LNCaP clone FGC (cell line): ENCODE measurements around the gene PRSS8.

Experiments used
- DNase-seq: peaks from one replicate; pipeline ENCODE4 v3.0.0-alpha.2; 2011; ENCODE audit warnings: low read depth
- H3K4me3 ChIP-seq: 2 replicates; pipeline ENCODE4 v1.5.1; 2011; ENCODE audit warnings: mild to moderate bottlenecking, low read depth, low read length, control low read depth
- TF ChIP-seq, protein P1 (sequence below): IDR thresholded peaks from 2 replicates; pipeline ENCODE4 v1.5.1; 2012; ENCODE audit warnings: mild to moderate bottlenecking; ENCODE audit not compliant: control insufficient read depth, insufficient read depth; ENCODE audit errors: extremely low read depth

Gene PRSS8

DNA sequence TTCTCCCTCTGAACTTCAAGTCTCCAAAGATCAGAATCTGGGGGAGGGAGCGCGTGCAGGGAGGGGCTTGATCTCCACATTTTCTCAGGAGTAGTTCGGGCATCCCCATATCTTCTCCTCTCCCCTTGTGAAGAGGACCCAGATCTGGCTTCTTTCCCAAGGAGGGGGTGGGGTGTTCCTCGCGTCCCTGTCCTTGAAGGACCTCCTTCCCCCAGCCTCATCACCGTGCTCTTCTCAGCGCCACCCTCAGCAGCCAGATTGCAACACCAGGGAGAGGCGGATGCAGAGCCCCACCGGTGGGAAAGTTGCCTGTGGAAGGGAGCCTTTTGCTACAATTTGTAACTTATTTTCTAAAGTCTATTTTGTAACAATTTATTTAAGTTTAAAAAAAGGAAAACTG, 52.4 kb downstream of the PRSS8 start:
- TF ChIP-seq, protein P1, sequence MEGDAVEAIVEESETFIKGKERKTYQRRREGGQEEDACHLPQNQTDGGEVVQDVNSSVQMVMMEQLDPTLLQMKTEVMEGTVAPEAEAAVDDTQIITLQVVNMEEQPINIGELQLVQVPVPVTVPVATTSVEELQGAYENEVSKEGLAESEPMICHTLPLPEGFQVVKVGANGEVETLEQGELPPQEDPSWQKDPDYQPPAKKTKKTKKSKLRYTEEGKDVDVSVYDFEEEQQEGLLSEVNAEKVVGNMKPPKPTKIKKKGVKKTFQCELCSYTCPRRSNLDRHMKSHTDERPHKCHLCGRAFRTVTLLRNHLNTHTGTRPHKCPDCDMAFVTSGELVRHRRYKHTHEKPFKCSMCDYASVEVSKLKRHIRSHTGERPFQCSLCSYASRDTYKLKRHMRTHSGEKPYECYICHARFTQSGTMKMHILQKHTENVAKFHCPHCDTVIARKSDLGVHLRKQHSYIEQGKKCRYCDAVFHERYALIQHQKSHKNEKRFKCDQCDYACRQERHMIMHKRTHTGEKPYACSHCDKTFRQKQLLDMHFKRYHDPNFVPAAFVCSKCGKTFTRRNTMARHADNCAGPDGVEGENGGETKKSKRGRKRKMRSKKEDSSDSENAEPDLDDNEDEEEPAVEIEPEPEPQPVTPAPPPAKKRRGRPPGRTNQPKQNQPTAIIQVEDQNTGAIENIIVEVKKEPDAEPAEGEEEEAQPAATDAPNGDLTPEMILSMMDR = no peak
- H3K4me3 ChIP-seq = no peak overlapping the region
- no peak for DNase-seq

DNA sequence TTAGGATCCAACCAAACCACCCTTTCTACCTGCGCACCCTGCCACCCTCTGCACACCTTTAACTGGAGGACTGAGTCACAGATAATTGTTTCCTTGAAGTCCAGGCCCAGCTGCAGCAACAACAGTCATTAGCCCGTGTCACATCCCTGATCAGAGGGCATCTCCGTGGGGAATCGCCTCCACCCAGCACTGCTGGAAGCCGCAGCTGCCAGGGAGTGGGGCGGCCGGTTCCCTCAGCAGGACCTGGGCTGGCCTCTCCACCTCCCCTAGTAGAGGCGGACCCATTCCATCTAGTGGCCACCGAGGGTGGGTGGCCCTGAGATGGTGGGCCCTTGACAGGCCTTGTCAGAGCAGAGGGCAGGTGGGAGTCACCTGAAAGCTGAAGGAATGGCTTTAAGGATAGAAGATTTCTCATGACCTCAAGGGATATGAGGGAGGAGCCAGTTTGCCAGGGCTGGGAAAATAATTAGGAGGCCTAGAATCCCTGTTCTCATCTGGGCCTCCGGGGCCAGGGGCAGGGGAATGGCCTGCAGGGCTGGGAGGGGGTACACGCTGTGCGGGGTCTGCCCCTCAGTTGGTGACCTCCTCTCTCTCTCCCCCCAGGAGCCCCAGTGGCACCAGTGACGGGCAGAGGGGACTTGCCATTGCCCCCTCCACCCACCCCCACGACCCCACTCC, 53.0 kb downstream of the PRSS8 start:
- no peak for DNase-seq
- TF ChIP-seq, protein P1 = no peak
- H3K4me3 ChIP-seq = no peak overlapping the region
